CMK (cell line): ENCODE data around the gene ZNF316.

ENCODE experiments used
- DNase-seq: peaks from one replicate; pipeline ENCODE4 v3.0.0-alpha.2; 2010; ENCODE audit warnings: low read depth

ZNF316 gene

DNA sequence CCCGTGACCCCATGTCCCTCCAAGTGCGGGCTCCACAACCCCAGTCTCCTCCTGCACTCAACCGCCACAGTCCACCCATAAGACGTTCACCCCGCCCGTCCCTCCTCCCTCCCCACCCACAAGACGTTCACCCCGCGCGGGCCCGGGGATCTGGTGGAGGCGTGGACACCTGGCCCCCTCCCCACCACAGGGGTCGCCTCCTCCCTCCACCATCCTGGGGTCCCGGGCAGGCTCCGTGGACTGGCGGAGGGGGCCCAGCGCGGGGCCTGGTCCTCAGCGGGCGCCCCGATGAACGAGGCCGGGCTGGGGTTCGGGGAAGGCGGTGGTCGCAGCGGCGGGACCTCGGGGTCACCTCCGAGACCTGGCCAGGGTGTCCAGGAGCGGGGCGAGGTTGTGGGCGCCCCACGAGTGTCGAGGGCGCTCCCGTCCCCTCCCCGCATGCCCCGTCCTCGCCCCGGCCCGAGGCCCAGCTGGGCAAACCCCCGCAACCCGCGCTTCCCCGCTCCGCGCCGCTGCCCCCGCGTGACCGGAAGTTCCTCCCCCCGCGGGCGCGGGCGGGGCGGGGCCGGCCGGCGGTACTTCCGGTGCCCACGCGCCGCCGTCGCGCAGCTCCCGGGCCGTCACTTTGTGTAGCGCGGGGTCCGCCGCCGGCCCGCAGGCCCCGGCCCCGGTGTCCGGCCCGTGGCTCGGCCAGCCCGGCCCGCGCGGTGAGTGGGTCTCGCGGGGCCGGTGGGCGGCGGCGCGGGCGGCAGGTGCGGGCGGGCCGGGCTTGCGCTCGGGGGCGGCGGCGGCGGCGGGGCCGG is at the start of gene ZNF316:
Gene ZNF316, plus strand, starts transcription at position 578 of the 803 bp plus-strand sequence. CDS start 5,092 bp downstream, outside the sequence.
- no peak for DNase-seq

DNA sequence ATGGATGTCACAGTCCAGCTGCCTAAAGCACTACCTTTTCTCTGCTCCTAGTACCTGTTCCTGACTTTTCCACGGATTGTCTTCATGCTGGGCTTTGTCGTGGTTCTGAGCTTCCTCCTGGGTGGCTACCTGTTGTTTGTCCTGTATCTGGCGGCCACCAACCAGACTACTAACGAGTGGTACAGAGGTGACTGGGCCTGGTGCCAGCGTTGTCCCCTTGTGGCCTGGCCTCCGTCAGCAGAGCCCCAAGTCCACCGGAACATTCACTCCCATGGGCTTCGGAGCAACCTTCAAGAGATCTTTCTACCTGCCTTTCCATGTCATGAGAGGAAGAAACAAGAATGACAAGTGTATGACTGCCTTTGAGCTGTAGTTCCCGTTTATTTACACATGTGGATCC is 48.6 kb upstream of the ZNF316 start:
- DNase-seq = no peak

DNA sequence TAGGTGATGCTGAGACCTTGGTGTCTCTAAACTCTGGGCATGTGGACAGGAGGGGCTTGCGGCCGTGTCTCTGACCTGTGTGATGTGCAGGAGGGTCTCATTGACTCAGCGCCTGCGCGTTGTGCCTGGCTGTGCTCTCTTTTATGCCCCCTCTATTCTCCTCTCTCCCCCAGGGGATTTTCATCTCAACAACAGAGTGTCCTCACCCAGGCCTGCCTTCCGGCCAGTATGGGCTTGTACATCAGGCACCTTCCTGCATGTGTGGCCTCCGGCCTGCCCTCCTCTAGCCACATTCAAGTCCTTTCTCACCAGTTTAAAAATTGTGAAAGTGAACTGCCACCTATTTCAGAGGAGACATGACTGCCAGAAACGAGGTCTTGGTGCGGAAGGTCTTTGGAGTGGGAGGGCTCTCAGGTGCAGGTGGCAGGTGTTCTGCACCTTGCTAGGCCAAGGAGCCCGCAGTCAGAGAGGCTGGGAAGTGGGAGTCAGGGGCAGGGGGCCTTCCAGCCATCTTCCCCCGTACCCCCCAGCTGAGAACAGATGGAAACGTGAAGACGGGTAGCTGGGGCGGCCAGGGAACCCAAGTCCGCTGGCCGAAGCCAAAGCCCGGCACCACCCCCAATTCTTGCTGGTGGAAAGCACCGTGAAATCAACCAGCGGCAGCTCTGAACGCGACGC is 47.8 kb upstream of the ZNF316 start:
- no peak for DNase-seq

DNA sequence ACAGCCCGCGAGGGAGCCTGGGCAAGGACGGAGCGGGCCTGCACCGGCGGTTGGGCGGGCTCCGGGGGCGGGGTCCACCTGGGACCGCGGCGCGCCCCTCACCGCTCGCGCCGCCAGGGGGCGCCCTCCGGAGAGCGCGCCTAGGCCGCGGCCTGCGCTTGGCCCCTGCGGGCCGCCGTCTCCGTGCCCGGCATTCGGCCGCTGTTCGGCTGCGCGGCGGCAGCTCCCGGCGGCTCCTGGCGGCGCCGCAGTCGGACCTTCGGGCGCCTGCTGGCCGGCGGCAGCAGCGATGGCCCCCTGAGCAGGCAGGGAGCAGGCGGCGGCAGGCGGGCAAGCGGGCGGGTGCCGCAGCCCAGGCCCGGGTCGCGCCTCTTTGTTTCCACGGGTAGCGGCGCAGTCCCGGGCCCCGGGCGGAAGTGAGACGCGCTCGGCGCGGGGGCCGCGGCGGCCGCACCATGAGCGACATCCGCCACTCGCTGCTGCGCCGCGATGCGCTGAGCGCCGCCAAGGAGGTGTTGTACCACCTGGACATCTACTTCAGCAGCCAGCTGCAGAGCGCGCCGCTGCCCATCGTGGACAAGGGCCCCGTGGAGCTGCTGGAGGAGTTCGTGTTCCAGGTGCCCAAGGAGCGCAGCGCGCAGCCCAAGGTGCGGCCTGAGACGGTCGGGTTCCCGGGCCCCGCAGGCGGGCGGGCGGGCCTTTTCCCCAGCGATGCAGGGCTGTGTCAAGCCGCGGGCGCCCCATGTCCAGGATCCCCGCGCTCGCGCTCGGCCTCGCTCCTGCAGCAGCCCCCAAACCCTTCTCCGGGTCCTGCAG is 47.1 kb upstream of the ZNF316 start, which contains the start of gene INTS15:
Gene INTS15, plus strand, starts transcription at position 193 of the 816 bp plus-strand sequence. Its CDS starts 263 bp downstream, at position 456.
- peak; percentile 57 for DNase-seq

DNA sequence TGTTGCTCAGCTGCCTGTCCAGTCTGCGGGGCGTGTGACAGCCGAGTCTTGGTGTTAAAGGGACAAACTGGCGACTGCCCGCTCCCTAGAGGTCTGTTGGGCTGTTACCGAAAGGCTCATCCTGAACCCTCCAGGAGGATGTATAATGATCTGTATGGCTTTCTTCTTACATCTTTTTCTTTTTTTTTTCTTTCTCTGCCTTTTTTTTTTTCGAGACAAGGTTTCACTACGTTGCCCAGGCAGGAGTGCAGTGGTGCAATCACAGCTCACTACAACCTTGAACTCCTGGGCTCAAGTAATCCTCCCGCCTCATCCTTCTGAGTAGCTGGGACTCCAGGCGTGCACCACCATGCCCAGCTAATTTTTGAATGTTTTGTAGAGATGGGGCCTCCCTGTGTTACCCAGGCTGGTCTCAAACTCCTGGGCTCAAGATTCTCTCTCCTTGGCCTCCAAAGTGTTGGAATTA is 46.4 kb upstream of the ZNF316 start:
- no peak for DNase-seq

DNA sequence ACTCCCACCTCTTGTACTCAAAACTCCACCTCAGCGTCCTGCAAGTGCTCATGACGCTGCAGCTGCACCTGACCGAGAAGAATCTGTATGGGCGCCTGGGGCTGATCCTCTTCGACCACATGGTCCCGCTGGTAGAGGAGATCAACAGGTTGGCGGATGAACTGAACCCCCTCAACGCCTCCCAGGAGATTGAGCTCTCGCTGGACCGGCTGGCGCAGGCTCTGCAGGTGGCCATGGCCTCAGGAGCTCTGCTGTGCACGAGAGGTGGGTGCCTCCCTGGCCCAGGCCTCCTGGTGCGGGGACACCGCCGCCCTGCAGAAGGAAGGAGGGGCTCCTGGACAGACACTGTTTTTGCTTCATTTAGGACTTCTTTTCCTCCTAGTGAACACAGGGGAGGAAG is 37.0 kb upstream of the ZNF316 start:
- no peak for DNase-seq

DNA sequence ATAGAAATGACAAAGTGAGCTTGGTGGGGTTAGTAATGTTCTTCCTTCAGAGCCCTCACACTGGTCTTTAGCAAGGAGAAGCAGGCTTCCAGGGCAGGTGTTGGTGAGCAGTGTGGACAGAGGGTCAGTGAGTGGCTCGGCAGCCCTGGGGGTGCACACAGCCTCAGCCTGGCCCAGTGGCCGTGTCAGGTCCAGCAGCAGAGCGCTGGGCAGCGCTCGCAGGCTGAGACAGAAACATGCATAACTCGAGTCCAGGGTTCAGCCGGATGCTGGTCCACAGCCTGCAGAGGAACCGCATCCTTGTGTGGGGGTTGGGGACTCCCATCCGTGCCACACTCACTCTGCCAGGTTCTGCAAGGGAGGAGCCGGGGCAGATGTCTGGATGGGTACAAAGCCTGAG is 32.7 kb upstream of the ZNF316 start:
- no peak for DNase-seq

DNA sequence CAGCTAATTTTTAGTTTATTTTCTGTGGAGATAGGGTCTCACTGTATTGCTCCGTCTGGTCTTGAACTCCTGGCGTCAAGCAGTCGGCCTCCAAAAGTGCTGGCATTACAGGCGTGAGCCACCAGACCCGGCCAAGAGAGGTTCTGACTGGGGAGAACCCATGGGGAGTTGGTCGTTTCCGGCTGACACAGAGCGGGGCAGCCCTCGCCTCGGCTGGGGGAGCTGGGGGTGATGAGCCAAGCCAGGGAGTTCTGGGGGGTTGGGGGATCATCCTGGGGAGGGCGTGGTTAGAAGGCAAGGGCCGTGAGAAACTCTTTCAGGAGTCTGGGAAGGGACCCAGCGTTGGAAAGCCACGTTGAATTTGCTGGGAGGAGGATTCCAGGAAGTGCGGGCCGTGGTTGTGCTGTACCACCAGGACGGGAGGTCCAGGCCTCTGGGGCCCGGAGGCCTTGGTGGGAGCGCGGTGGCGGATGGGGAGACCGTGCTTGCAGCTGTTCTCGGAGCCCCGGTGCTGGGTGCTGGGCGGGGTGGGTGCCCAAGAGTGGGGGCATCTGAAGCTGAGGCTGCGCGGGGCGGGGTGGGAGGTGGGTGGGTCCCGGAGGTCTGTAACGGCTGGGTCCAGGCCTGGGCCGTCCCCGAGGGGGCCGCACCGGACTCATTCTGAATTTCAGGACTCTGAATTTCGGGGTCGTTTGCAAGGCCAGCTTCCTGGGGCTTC is 30.1 kb upstream of the ZNF316 start:
- DNase-seq = no peak

DNA sequence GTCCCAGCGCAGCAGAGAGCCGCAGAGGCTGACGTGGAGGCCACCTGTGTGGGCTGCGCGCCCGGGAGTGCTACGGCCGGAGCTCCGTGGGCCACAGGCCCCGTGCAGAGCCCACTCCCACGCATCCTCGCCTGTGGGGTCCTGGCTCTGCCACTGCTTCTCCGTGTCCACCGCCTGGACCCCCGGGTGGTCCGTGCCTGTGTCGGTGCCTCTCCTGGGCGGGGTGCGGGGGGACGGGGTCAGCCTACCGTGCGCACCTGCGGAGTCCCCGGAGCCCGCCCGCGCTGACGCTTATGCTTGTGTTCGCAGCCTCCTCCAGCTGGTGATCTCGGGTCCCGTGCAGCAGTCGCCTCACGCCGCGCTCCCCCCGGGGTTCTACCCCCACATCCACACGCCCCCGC is 29.5 kb upstream of the ZNF316 start:
- DNase-seq = no peak

DNA sequence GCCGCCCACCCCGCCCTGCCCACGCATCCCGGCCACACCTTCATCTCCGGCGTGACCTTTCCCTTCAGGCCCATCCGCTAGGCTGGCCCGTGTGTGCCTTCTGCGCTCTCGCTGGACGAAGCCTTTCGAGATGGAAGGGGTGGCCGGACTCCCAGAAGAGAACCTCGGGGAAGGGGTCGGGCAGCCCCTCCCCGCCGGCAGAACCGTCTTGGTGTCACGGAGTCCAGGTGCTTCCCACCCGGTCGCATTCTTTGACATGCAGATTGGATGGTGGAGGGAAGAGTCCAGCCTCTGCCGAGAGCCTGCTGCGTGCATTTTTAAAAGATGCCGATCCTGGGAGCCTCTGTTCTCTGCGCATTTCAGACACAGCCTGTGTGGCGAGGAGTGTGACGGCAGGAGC is 29.0 kb upstream of the ZNF316 start:
- DNase-seq = no peak

DNA sequence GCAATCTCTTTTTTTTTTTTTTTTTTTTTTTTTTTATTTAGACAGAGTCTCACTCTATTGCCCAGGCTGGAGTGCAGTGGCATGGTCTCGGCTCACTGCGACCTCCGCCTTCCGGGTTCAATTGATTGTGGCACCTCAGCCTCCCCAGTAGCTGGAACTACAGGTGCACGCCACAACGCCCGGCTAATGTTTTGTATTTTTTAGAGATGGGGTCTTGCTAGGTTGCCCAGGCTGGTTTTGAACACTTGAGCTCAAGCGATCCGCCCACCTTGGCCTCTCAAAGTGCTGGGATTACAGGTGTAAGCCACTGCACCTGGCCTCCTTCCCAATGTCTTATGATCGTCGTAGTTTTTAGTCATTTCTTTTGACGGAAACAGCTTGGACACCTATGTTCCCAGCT is 28.3 kb upstream of the ZNF316 start:
- no peak for DNase-seq

DNA sequence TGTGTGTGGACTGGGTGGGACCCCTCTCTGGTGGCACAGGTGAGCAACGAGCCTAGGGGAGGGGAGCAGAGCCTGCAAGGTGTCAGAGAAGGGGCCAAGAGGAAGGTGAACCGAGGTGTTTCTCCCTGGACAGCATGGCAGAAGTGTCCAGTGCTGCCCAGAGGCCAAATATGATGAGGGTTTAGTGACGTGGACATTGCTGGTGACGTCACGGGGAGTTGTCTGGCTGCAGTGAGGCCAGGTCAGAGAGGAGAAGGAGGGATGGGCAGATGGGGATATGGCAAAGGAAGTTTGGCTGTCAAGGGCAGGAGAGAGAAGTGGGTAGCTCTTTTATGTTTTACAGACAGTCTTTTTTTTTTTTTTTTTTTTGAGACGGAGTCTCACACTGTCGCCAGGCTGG is 24.3 kb upstream of the ZNF316 start:
- no peak for DNase-seq

DNA sequence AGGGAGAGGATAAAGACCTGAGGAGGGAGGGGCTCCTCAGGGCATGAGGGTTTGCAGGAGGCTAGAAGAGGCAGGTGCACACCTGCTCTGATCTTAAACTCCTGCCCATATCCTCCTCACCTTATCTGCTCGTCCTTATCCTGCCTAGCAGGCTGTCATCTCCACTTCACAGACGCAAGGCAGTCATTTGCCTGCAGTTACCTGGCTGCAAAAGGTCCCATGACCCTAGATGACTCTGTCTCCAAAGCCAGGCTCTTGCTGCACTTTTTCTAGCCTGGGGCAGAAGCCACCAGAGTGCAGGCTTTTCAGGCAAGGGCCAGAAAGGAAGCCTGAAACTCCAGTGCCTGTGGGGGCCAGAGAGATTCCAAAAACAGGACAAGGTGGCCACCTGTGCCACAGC is 23.4 kb upstream of the ZNF316 start:
- DNase-seq = no peak

DNA sequence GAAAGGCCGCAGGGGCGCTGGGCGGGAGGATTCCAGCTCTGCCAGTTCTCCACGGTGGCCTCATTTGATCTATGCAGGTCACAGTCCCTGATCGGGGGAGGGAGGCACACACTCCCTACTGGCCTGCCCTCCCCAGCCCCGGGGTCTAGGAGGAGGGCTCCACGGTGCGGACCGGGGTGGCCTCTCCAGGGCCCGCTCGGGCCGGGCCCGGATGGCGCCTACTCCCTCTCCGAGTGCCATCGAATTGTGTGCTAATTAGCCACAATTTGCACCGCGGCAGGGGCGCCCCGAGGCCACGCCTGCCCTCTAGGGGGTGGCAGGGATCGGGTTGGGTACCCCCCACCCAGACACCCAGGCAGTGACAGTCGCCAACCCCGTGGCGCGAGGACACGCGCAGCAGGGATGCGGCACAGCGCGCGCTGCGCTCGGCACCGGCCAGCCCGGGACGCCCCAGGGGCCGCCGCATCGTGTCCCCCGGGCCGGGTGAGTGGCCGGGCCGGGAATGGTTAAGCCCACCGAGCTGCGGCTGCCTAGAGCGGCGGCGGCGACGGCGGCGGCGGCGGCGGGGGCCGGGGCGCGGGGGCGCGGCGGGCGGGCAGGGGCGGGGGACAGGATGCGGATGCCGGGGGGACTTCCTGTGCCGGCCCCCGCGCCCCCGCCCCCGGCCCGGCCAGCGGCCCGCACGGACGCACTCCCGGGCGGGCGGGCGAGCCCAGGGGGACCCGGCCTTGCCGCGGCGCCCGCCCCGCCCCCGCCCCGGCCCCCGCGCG is 22.0 kb upstream of the ZNF316 start, which contains the start of gene ZNF853:
Gene ZNF853, plus strand, starts transcription at position 658 of the 770 bp plus-strand sequence. CDS start 565 bp downstream, outside the sequence.
- no peak for DNase-seq

DNA sequence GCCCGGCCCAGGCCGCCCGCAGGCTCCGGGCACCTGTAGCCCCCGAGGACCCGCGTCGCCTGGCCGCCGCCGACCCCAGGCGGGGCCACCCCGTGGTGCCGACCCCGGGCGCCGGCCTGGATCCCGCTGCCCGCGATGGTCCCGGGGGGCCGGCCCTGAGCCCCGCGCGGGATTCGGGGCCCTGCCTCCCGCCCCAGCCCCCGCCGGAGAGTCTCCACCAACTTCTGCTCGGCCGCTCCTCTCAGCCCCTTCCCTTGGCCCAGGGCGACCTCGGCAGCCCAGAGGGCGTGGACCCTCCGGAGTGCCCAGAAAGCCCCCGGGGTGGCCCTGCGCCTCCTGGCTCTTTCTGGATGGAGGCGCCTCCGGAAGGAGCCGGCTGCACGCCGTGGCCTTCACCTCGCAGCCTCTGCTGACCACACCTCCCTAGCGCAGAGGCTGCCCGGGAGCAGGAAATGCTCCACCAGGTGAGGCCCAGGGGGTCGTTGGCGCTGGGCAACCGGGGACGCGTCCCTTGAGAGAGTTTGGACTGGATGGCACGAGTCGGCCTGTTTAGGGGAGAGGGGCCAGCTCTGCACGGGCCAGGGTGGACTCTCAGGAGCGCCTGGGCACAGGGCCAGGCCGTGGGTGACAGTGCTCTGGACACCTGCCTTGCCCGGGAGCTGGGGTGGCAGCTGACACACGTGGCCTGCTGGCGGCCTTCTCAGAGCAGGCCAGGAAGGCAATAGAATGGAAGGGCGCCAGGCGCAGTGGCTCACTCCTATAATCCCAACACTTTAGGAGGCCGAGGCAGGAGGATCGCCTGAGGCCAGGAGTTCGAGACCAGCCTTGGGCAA is 21.2 kb upstream of the ZNF316 start:
- no peak for DNase-seq

DNA sequence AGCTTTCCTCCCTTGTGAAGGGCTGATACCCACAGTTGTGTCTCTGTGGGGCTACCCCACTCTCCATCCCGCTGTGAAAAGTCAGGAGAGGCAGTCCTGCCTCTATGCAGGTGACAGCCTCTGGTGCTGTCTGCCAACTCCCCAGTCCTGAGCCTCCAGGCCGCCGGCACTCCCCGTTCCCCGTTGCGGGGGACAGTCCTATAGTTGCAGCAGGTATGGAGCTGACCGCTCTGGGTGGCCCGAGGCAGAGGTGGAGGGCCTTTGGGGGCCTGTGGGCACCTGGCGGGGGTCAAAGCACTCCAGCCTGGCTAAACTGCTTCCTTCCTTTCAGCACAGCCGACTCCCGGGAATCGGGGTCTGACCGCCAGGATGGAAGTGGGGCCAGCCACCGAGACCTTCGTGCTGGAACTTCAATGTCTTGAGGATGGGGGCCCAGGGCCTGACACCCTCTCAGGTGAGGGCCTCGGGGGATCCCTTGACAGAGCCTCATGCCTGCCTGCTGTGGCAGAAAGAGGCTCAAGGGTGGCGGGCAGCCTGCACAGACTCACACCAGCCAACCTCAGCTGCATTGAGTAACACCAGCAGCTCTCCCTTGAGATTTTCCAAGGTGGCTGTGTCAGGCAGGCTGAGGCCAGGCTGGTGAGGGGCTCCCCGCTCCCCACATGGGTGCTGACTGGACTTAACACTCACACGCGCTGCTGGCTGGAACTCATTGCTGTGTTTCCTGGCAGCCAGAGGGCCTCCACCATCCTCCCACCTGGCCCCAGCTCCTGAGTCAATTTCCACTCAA is 20.1 kb upstream of the ZNF316 start:
- no peak for DNase-seq

DNA sequence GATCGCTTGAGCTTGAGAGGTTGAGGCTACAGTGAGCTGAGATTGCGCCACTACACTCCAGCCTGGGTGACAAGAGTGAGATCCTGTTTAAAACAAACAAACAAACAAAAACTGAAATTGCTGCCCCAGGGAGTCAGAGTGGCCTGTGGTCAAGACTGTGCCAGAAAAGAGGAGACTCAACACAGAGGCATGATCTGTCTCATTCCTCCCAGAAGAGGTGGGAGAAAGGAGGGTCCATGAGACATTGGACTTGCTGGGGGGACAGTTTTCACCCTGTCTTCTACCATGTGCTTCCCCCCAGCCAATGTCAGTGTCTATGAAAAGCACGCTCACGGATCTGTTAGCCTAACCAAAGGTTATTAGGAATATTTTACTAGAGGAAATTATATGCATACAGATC is 18.5 kb upstream of the ZNF316 start:
- no peak for DNase-seq

DNA sequence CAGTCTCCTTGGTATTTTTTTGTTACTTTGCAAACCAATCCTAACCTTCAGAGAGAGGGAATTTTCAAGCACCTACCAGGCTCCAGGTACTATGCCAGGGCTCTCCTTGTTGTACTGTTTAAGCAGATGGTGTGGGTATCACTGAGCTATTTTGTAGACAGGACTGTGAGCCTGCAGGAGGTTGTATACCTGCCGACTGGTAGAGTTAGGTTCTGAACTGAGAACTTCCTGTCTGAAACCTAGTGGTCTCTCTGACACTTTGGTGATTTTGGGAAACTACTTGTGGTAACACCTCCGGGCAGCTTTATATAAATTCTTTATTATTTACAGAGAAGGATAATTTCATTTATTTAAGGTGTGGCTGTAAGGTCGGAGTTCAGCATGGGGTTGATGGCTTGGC is 17.2 kb upstream of the ZNF316 start:
- DNase-seq = no peak
